NCI-H187 treated with DMSO at 0.1 percent for 48 hours (cell line): Measurements from ENCODE around the gene UGT1A5.

Experiments
- DNase-seq: peaks from one replicate; lab custom pipeline; 2025; lab: John Stamatoyannopoulos, UW

The UGT1A5 gene

GRCh38 chr2:233811087-233811486, 98.4 kb downstream of the UGT1A5 start:
- no peak for DNase-seq

- DNase-seq, result no peak
These were observed 99.0 kb downstream of the UGT1A5 start for GRCh38 chr2:233811732-233812131.

GRCh38 chr2:233813236-233814055, 100.7 kb downstream of the UGT1A5 start:
- no peak for DNase-seq

DNA sequence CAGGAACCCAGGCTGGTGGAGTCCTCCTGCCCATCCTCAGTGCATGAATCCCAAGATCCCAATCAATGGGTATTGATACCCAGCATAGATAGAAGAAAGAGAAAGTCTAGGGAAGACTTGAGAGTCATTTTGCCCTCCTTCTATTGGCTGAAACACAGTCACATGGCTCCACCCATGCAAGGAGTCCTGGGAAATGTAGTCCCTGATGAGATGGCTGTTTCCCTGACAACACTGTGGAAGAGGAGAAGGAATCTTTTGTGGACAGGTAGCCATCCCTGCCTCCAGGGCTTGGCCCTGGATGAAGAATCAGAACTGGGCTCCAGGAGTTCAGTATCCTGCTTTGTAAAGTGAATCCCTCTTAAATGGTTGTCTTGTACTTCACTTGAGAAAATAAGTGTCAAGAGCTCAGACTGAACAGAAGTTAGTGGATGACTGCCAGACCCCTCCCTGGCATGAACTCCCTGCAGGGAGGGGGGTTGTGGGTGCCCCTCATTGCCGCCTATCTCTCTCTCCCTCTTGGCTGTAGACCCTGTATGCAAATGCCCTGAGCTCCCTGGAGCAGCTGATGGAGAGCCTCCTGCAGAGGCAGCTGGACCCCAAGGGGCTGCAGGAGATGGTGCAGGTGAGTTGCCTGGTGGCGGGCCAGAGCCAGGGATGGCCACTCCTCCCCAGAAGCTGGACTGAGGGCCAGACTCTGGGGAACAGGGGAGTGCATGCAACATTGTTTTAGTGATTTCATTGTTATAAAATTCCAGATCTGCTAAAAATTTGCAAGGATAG, 101.5 kb downstream of the UGT1A5 start:
- no peak for DNase-seq

DNA sequence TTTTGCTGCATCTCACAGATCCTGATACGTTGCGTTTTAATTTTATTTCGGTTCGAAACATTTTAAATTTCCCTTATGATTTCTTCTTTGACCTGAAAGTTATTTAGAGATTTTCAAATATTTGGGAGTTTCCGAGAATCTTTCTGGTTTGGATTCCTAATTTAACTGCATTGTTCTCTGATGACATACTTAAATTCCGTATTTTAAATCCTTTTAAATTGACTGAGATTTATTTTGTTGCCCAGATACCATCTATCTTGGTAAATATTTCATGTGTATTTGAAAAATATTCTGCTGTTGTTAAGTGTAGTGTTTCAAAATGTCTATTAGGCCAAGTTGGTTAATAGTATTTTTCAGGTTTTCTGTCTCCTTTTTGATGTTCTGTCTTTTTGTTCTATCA, 103.2 kb downstream of the UGT1A5 start:
- DNase-seq, result no peak

DNA sequence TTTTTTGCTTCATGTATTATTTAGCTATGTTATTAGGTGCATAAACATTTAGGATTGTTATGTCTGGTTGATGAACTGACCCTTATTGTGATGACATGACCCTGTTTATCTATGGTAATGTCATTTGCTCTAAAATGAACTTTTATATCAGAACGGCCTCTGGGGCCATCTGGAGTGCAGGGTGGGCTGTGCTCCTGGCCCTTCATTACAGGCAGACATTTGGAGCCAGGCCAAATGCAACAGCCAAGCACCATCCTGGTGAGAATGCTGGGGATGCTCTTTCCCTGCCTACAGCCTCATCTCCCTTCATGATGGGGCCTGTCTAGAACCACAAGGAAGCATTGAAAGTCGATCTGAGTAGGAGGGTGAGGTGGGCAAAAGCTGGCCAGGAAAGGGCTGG, 103.6 kb downstream of the UGT1A5 start:
- DNase-seq, result no peak

DNA sequence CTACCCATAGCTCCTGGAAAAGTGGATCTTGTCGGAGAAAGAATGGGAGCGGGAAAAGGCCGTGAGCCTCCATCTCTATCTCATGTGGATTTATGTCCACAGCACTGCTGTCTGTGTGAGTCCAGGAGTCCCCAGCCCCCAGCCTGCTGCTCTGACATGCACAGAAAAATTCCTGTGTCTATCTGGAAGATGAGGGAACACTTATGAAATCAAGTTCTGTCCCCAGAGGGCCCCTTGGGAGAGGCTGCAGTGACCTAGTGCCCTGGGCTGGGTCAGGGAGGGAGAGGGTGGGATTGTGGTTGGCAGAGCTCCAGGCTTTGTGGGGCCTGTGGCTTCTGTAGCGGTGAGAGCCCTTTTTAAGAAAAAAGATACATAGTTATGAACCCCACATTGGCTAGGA, 104.1 kb downstream of the UGT1A5 start:
- DNase-seq, result no peak

DNA sequence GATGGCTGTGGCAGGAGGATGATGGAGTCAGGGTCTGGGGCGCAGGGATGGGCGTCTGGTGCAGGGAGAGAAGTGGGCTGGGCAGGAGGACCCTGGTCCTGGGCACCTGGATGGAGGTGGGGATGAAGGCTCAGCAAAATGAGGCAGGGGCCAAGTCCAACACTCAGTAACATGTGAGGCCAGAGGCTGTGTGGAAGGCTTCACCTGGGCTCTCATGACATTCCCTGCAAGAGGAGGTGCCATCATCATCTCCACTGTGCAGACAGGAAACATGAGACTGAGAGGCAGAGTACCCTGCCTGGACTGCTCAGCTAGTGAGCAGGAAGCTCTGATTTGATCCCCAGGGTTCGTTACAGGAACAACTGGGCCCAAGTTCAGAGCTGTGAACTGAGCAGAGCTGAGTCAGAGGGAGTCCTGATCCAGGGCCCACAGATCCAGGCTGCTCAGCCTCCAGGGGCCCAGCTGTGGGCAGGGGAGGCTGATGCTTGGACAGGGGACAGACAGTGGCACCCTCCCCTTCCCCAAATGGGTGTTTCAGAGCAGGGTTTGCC, 104.7 kb downstream of the UGT1A5 start:
- DNase-seq, result no peak

GRCh38 chr2:233817995-233818638, 105.4 kb downstream of the UGT1A5 start:
- DNase-seq, result no peak

DNA sequence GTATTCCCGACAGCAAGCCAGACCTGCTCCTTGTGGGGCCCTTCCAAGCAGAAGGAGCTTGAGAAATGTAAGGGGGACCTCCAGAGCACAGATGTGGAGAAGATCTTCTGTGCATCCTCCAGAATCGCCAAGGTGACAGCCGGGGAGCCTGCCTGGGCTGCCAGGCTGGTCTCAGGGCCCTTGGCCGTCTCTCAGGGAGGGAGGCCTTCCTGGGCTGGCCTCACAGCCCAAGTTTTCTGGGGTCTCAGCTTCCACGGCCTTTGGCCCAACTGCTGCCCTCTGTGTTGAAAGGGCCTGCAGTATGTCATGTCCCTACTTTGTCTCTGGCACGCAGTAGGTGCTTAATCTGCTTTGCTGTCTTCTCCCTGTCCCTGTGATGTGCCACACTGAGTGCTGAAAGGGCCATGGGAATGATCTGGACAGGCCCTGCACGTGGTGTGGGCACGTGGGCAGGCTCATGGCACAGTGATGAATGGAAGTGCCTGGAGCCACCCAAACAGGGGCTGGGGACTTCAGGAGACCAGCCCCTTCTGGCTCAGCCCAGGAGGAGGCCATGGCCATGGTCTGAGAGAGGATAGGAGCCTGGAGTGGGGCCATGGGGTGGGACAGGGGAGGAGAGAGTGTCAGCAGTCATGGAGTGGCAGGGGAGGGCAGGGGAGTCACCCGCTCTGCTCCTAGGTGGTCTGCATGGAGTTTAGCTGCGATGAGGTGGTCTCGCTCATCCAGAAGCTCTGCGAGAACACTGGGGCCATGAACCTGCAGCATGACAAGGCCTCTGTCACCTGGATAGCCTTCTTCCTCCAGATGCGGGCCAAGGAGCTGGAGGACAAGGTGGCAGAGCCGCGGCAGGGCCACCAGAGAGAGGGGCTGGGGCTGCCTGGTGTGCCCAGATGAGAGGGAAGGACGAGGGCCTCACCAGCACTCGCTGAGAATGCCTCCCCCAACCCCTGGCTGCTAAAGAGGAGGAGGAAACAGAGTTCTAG, 106.2 kb downstream of the UGT1A5 start:
- no peak for DNase-seq

GRCh38 chr2:233819884-233820773, 107.4 kb downstream of the UGT1A5 start:
- no peak for DNase-seq

- no peak for DNase-seq
These were observed 108.0 kb downstream of the UGT1A5 start for GRCh38 chr2:233820774-233821105.

GRCh38 chr2:233821196-233821595, 108.5 kb downstream of the UGT1A5 start:
- no peak for DNase-seq

- no peak for DNase-seq
These were observed 109.0 kb downstream of the UGT1A5 start for GRCh38 chr2:233821709-233822100.

DNA sequence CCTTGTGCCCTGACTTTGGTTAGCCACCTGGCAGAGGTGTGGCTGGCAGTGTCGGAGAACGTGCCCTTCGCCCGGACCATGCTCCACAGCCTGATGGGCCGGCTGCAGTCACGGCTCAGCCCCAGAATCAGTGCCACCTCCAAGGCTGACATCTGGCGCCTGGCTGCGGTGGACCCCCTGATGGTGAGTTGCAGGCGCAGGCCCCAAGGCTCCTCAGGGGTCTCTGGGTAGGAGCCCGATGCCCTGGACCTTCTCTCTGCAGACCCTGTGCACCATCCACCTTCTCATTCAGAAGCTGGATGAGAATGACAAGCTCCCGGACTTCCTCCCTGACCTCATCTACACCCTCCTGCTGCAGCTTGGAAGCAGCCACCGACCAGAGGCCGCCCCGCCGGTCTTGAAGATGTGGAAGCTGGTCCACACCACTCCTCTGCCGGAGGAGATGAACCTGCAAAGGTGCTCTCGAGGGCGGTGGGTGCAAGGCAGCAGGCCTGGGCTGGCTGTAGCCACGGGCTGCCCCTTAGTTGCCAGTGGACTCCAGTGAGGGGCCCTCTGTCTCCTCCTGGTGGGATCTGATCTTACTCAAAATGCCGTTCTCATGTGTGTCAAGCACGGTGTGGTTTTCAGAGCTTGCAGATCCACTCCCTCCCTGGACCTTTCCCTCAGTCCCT, 109.5 kb downstream of the UGT1A5 start:
- no peak for DNase-seq
